HG03175 (cell line): ENCODE results near the gene TOMM40.
A peak's percentile ranks its signal among the peaks of the same experiment; 100 is the strongest.
"Not testable (repeated sequence)": the region's sequence is repeated elsewhere in the genome, so short reads cannot be mapped to it uniquely, and the experiment has no call there.

Experiments used
- ATAC-seq: cut with Tn5 transposase; IDR thresholded peaks from one replicate; pipeline ENCODE4 v1.9.1; 2021; ENCODE audit warnings: mild to moderate bottlenecking, moderate library complexity; ENCODE audit not compliant: unreplicated experiment

TOMM40 gene

GRCh38 chr19:44893332-44894051 is 2.4 kb downstream of the TOMM40 start:
- ATAC-seq, result no peak

- ATAC-seq, result no peak
These were observed 3.0 kb downstream of the TOMM40 start for GRCh38 chr19:44894052-44894400.

GRCh38 chr19:44894946-44895345 is 3.9 kb downstream of the TOMM40 start:
- ATAC-seq, result no peak

- no peak for ATAC-seq
These were observed 6.8 kb downstream of the TOMM40 start for GRCh38 chr19:44897835-44898234.

- no peak for ATAC-seq
These were observed 9.5 kb downstream of the TOMM40 start for GRCh38 chr19:44900328-44901244.

GRCh38 chr19:44903216-44903601 is 12.2 kb downstream of the TOMM40 start:
- no peak for ATAC-seq

- ATAC-seq, result no peak
These were observed 12.8 kb downstream of the TOMM40 start for GRCh38 chr19:44903602-44904425.

- no peak for ATAC-seq
These were observed 13.5 kb downstream of the TOMM40 start for GRCh38 chr19:44904426-44904994.

GRCh38 chr19:44905437-44906160 is 14.5 kb downstream of the TOMM40 start, which contains the start of gene APOE:
Gene APOE, plus strand, starts transcription at chr19:44905796. Its CDS starts 829 bp downstream, at chr19:44906625.
- ATAC-seq, result no peak

- no peak for ATAC-seq
These were observed 16.6 kb downstream of the TOMM40 start for GRCh38 chr19:44907613-44908012.

GRCh38 chr19:44908074-44908835 is 17.2 kb downstream of the TOMM40 start:
- ATAC-seq, result no peak

- ATAC-seq, result no peak
These were observed 17.8 kb downstream of the TOMM40 start for GRCh38 chr19:44908836-44909261.

- no peak for ATAC-seq
These were observed 18.7 kb downstream of the TOMM40 start for GRCh38 chr19:44909775-44910174.

GRCh38 chr19:44911896-44912295 is 20.8 kb downstream of the TOMM40 start:
- ATAC-seq, result not testable (repeated sequence)

- ATAC-seq, result no peak
These were observed 21.8 kb downstream of the TOMM40 start for GRCh38 chr19:44912854-44913253.

GRCh38 chr19:44913512-44914432 is 22.7 kb downstream of the TOMM40 start:
- not testable (repeated sequence) for ATAC-seq

GRCh38 chr19:44914433-44915206 is 23.6 kb downstream of the TOMM40 start, which contains the start of gene APOC1:
Gene APOC1, plus strand, starts transcription at chr19:44914608. Its CDS starts 284 bp downstream, at chr19:44914892.
- ATAC-seq, result peak; percentile 90
